ENCODE data around the gene CXCL16.

CXCL16 gene

DNA sequence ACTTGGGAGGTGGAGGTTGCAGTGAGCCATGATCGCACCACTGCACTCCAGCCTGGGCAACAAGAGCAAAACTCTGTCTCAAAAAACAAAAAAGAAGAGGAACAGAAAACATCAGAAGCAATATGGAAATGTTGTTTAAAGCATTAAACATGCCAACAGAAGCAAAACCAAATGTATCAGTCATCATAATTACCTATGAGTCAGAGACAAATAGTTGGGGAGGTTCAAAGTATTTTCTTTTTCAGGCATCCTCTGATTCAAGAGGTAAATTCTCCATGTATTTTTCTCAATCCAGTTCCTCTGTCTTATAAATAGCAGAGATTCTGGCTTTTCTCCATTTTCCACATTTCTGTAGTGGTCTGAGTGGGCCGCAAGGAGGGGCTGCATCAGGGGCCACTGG is 29.9 kb upstream of the CXCL16 start:
- no peak for TF ChIP-seq ZNF274 (IDR thresholded peaks at IDR 0.05; ENCODE audit: low read depth, low read length)
- no peak overlapping the region for H3K4me3 ChIP-seq (ENCODE audit: low read length)

DNA sequence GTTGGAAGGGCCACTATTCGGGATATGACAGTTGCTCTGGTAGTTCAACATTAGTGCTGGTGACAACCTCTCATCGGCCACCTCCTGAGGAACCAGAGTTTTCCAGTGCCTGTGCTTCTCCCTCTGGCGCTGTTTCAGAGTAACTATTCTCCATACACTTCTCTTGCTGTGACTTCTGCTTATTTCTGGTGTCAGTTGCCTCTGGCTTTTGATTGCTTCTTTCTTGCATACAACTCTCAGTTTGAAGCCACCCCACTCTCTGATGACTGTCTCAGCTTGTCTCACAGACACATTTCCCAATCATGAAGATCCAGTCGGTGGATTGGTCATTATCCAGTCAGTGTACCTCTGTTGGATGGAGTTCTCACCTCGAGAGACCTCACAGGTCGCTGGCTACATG is 28.6 kb upstream of the CXCL16 start:
- TF ChIP-seq ZNF274 (IDR thresholded peaks at IDR 0.05; ENCODE audit: low read depth, low read length) = no peak
- no peak overlapping the region for H3K4me3 ChIP-seq (ENCODE audit: low read length)

DNA sequence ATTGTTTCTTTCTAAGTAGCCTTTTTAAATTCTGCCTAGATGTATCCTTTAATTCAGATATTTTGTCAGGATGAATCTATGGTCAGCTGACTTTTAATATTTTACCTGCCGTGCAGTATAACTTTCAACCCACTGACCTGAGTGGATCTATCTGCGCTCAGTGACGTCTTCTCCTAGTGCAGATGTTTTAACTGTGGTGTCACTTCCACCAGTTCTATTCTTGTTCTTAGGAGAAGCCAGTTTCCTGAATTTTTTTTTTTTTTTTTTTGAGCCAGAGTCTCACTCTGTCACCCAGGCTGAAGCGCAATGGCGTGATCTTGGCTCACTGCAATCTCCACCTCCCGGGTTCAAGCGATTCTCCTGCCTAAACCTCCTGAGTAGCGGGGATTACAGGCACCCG is 27.0 kb upstream of the CXCL16 start:
- no peak overlapping the region for H3K4me3 ChIP-seq (ENCODE audit: low read length)
- TF ChIP-seq ZNF274 (IDR thresholded peaks at IDR 0.05; ENCODE audit: low read depth, low read length) = no peak

DNA sequence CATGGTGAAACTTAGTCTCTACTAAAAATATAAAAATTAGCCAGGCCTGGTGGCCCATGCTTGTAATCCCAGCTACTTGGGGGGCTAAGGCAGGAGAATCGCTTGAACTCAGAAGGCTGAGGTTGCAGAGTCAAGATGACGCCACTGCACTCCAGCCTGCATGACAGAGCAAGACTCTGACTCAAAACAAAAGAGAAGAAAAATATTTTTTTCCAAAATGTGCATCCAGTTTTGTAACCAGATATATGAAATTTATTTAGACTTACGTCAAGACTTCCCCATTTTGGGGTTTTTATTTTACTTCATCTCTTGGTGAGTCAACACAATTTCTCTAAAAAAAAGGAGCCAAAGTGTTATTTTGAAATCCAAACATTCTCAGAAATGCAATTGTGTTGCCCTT is 26.5 kb upstream of the CXCL16 start:
- no peak for TF ChIP-seq ZNF274 (IDR thresholded peaks at IDR 0.05; ENCODE audit: low read depth, low read length)
- H3K4me3 ChIP-seq (ENCODE audit: low read length) = no peak overlapping the region

GRCh38 chr17:4764595-4764994 is 24.9 kb upstream of the CXCL16 start:
- TF ChIP-seq ZNF274 (IDR thresholded peaks at IDR 0.05; ENCODE audit: low read depth, low read length) = no peak
- H3K4me3 ChIP-seq (ENCODE audit: low read length) = no peak overlapping the region

GRCh38 chr17:4759776-4760236 is 20.1 kb upstream of the CXCL16 start:
- no peak for TF ChIP-seq ZNF274 (IDR thresholded peaks at IDR 0.05; ENCODE audit: low read depth, low read length)

DNA sequence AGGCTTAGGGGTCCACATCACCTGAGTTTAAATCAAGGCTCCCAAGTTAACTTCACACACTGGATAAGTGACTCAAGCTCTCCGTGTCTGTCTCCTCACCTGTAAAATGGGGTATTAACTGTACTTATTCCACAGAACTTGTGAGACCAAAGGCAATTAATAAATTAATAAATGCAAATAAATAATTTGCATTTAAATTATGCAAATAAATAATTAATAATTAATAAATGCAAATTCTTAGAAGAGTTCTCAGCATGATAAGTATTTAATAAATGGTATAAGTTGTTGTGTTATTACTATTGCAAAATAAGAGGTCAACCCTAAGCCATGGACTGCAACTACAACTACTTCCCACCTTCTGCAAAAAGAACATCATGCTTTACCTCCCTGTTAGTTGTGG is 13.7 kb upstream of the CXCL16 start:
- H3K4me3 ChIP-seq (ENCODE audit: low read length) = no peak overlapping the region
- TF ChIP-seq ZNF274 (IDR thresholded peaks at IDR 0.05; ENCODE audit: low read depth, low read length) = no peak

More at GRCh38 chr17:4759776-4760236, 20.1 kb upstream of the CXCL16 start:
- no peak overlapping the region for H3K4me3 ChIP-seq (ENCODE audit: low read length)

- H3K4me3 ChIP-seq (ENCODE audit: low read length) = no peak overlapping the region
- TF ChIP-seq ZNF274 (IDR thresholded peaks at IDR 0.05; ENCODE audit: low read depth, low read length) = no peak
Measured at GRCh38 chr17:4751932-4752331, 12.2 kb upstream of the CXCL16 start.

DNA sequence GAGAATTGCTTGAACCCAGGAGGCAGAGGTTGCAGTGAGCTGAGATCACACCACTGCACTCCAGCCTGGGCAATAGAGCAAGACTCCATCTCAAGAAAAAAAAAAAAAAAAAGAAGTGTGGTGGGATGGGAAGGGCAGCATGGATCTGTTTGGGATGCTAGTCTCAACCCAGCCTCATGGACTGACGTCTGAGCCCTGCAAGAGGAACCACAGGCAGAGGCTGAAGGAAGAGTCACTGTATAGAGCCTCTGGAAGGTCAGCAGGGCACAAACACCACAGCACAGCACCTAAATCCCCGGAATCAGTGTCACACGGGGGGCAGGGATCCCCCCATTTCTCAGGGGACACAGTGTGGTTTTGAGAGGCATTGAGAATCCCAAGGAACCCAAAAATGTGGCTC is 10.9 kb upstream of the CXCL16 start:
- TF ChIP-seq ZNF274 (IDR thresholded peaks at IDR 0.05; ENCODE audit: low read depth, low read length) = no peak
- no peak overlapping the region for H3K4me3 ChIP-seq (ENCODE audit: low read length)

- no peak overlapping the region for H3K4me3 ChIP-seq (ENCODE audit: low read length)
- TF ChIP-seq ZNF274 (IDR thresholded peaks at IDR 0.05; ENCODE audit: low read depth, low read length) = no peak
Measured at GRCh38 chr17:4748686-4749085, 9.0 kb upstream of the CXCL16 start.

DNA sequence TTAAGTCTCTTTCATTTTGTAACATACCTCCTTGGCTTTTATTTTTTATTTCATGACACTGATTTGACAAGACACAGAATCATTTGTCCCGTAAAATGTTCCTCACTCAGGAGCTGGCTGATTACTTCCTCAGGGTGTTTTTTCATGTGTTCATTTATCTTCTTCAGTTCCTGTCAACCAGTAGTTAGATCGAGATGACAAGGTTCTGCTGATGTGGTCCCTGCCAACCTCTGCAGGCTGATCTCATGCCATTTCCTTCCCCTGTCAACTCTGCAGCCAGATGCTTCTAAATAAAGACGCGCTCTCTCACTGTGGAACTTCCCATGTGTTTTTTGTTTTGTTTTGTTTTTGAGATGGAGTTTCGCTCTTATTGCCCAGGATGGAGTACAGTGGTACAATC is 8.1 kb upstream of the CXCL16 start:
- no peak overlapping the region; the same call in 1 of the 2 replicates for H3K4me3 ChIP-seq (ENCODE audit: low read length)
- no peak for TF ChIP-seq ZNF274 (IDR thresholded peaks at IDR 0.05; ENCODE audit: low read depth, low read length)

- no peak overlapping the region for H3K4me3 ChIP-seq (ENCODE audit: low read length)
Measured at GRCh38 chr17:4744999-4745969, 5.6 kb upstream of the CXCL16 start.

GRCh38 chr17:4743898-4744297 is 4.2 kb upstream of the CXCL16 start:
- no peak overlapping the region for H3K4me3 ChIP-seq (ENCODE audit: low read length)
- TF ChIP-seq ZNF274 (IDR thresholded peaks at IDR 0.05; ENCODE audit: low read depth, low read length) = no peak

More at GRCh38 chr17:4744999-4745969, 5.6 kb upstream of the CXCL16 start:
- no peak for TF ChIP-seq ZNF274 (IDR thresholded peaks at IDR 0.05; ENCODE audit: low read depth, low read length)

DNA sequence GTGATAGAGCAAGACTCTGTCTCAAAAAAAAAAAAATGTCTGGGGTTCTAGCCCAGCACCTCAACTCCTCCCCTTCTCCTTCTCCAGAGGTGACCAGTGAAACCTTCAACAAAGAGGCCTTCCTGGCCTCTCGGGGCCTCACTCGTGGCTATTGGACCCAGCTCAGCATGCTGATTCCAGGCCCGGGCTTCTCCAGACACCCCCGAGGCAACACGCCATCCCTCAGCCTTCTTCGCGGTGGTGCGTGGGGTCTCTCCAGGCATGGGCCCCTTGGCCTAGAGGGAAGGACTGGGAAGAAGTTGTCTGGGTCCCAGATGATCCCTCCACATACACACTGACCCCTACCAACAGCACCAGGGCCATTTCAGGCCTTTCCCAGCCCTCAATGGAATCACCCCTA is 3.5 kb upstream of the CXCL16 start:
- H3K4me3 ChIP-seq (ENCODE audit: low read length) = no peak overlapping the region
- no peak for TF ChIP-seq ZNF274 (IDR thresholded peaks at IDR 0.05; ENCODE audit: low read depth, low read length)

GRCh38 chr17:4742629-4743028 is 2.9 kb upstream of the CXCL16 start:
- no peak overlapping the region for H3K4me3 ChIP-seq (ENCODE audit: low read length)
- TF ChIP-seq ZNF274 (IDR thresholded peaks at IDR 0.05; ENCODE audit: low read depth, low read length) = no peak

Measured in GM08714 (cell line).